G401 (cell line): ENCODE results near the gene SRCIN1. TPM values are rescaled to one million over a fixed set of nuclear protein-coding genes. Genes with fewer than 3 reads are reported as not detected.

Experiments used
- DNase-seq: peaks from one replicate; pipeline ENCODE4 v3.0.0-alpha.2; 2015; ENCODE audit warnings: low spot score
- in situ Hi-C: cut with HindIII; loops from 2 replicates; pipeline ENCODE4 v1.10.0; 2016; ENCODE audit warnings: low sequenced_read_pairs, mixed read lengths
- total RNA-seq: library from RNA; depleted of rRNA; stranded (reverse); fragments of >200 nt; shearing (Covaris generic); gene quantifications from 2 replicates; pipeline ENCODE4 v1.2.3, GENCODE V29; 2014

Gene SRCIN1
- total RNA-seq, 1 experiment from 2014 or later, result 12.4 TPM

DNA sequence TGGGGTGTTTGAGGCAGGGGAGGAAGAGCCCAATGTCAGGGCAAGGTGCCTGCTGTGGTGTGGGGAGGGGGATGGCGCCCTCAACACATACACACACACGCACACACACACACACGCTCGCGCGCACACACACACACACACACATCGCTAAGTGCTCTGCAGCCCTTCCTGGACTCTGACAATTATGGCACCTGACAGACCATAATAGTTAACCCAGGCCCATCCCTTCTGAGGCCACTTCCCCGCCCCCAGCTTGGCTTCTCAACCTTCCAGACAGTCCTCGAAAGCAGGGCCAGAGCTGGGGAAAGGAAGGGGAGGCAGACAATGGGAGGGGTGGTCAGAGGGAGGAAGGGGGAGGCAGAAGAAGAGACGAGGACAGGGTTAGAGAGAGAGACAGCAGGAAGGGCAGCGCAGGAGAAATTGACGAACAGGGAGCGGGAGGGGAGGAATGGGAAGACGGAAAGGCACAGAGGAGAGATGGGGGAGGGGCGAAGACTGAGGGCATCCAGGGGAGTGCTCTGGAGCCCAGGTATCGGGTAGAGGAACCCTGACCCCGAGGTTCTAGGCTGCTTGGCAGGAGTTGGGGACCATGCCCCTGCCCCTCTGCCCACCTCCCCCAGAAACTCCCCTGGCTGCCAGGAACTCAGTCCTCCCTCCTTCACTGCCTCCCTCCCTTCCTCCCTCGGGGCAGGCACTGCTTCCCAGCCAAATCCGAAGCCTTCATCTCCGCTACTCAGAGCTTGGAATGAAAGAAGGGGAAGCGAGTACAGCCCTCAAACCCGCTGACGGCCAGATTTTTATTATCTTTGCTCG lies 4.0 kb downstream of the SRCIN1 start:
- peak; percentile 64 for DNase-seq

DNA sequence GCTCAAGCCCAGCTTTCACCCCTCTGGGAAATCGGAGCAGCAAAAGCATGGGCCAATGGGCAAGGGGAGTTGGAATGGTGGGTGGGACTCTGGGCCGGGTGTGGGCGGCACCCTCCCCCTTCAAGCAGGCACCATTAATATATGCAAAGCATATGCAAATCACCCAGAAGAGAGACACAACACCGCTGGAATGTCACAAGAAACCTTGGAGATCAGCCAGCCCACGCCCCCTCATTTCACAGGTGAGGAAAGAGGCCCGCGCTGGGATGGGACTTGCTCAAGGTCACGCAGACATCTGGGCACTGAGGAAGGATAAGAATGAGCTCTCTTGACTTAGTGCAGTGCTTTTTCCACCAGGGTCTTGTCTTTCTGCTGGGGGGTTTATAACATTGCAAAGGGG lies 4.8 kb downstream of the SRCIN1 start:
- DNase-seq, result peak; percentile 23

More for the DNA sequence above, 4.0 kb downstream of the SRCIN1 start:
- in situ Hi-C loops, result no loop called here

DNA sequence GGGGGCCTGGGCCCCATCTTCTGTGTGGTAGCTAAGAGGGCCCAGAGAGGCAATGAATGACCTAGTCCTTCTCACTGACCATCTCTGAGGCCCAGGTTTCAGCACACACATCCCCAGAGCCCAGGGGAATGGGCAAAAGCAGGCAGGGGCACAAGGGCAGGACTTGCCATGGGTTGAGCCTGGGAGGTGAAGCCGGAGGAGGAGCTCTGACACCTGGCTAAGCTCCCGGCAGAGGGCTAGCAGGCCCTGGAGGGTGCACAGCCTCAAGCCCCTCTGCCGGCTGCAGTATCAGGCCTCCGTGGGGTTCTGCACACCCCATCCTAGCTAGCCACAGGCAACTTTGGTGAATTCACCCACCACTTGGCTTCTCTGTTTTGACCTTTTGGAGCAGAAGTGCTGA lies 5.3 kb downstream of the SRCIN1 start:
- DNase-seq, result peak; percentile 15

More for the DNA sequence above, 4.8 kb downstream of the SRCIN1 start:
- in situ Hi-C loops, result no loop called here

DNA sequence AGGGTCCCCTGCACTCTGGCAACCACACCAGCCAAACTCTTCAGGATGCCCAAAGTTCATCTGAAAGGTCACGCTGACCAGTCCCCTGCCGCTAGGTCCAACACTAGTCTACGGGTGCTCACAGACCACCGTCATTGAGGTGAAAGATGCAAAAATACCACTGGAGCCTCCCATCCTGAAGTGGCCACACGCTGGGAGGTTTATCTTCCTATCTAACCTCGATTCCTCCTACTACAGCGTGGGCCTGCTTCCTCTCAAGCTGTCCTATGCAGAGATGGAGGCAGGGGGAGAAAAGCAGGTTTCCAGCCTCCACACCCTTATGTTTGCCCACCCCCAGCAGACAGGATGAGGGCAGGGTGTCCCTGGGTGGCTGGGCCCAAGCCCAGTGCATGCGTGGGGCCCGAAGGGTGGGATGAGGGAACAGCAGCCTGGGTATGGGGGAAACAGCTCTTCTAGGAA lies 6.3 kb downstream of the SRCIN1 start:
- in situ Hi-C loops, result no loop called here

More for the DNA sequence above, 5.3 kb downstream of the SRCIN1 start:
- in situ Hi-C loops, result no loop called here

DNA sequence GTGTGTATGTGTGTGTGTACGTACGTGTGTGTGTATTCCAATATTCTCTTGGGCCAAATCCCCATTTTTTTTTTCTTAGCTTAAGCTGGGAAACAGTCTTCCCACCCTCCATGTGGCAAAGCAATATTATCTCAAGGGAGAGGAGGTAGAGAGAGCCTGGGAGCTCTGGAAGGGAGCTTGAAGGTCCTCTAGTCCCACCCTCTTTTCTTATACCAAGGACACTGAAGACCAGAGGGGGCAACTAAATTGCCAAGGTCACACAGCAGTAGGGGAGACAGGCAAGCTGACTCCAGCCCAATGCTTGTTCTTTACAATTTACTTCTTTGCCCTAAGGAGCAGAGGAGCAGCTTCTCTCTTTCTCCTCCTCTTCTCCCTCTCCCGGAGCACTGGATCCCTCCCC lies 6.8 kb downstream of the SRCIN1 start:
- in situ Hi-C loops, result no loop called here
- no peak for DNase-seq

More for the DNA sequence above, 6.3 kb downstream of the SRCIN1 start:
- peak; percentile 27 for DNase-seq

DNA sequence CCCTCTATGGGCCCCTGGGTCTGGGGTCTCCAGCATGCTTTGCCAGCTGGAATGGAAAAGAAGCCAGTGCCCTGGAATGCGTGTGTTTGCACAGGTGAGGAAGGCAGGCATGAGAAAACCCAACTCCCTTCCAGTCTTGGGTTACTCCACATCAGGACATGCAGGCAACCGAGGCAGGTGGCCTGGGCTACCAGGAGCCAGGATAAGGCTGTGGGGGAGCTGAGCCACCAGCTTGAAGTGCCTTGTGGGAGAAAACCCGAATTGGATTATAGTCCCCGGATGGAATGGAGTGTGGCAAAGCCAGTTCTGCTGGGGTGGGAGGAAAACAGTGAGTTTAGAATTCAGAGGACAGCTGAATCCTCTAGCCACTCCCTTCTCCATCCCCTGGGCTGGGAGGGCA lies 7.2 kb downstream of the SRCIN1 start:
- in situ Hi-C loops, result no loop called here
- peak; percentile 97 for DNase-seq

DNA sequence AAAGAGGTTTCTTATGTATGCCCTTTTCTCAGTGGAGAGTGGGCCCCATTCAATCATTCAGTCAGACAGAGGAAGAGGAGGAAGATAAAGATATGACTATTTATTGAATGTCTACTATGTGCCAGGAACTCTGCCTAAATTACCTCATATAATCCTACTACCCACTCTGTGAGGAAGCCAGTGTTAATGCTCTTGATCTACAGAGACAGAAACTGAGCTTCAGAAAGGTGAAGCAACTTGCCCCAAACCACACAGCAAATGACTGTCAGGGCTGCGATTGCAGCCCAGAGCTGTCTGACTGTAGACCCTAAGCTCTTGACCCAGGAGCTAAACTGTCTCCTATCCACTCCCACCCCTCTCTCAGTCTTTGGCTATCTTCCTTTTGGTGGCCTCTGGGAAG lies 8.4 kb downstream of the SRCIN1 start:
- DNase-seq, result peak; percentile 2
- in situ Hi-C loops, result no loop called here

DNA sequence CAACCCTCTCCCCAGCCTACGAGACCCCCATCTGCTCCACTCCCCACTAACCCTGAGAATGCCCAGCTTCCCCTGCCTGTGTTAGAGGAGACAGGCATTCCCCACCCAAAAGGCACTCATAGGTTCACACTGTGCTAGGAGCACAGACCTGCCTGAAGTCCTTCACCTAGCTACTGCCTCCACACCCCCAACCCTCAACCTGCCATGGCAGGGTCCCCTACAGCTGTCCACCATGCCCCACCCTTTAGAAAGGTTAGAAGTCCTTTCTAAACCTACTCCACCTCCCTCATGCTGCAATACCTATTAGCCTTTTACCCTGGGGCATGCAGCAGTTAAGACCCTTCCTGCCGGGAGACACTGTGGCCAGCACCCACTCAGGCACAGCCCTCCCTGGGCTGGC lies 9.1 kb downstream of the SRCIN1 start:
- peak; percentile 5 for DNase-seq
- in situ Hi-C loops, result no loop called here

DNA sequence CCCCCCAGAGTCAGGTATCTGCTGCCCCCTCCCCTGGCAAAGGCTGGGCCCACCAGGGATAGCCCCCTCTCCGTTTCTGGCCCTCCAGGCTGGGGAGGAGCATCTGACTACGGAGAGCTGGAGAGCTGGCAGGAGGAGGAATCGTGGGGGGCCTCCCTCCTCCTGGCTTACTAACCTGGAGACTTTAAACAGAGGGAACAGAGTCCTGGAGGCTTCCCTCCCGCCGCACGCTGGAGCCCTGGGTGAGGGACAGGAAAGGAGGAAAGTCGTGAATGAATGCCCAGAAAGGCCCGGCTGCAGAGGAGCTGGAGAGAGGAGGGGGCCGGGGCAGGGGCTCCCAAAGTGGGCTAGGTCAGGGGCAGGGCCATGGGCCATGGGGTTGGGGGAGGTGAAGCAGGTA lies 9.9 kb downstream of the SRCIN1 start:
- DNase-seq, result peak; percentile 30
- in situ Hi-C loops, result no loop called here

DNA sequence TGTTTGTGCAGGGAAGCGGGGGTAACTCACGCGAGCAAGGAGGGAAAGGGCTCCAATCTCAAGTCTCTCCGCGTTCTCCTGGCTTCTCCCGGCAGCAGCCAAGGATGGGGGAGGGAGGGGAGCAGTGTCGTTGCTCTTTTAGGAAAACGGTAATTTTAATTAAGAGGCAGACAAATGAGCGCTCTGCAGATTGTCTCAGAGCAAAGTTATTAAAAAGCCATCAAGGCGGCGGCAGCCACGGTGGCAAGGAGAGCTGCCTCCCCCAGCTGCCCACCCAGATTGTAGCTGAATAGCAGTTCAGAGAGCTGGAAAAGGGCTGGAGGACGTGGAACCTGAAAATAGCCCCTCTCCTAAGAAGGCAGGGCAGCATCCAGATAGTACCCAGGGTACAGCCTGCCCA lies 11.6 kb downstream of the SRCIN1 start:
- in situ Hi-C loops, result no loop called here

DNA sequence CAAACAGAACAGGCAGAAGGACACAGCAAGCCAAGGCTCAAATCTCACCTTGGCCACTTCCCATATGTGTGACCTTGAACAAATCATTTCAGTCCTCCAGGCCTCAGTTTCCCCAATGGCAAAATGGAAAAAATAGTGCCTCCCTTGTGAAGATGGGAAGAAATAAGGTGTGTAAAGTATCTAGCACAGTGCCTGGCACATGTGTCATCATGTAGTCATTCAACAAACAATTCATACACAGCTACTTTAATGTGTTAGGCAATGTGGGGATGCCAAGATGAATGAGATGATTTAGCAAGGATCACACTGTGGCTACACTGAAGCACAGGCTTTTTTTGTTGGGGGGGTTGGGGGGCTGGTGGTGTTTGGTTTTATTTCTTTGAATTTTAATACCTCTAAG lies 13.3 kb downstream of the SRCIN1 start:
- in situ Hi-C loops, result no loop called here
- no peak for DNase-seq

More for the DNA sequence above, 11.6 kb downstream of the SRCIN1 start:
- peak; percentile 8 for DNase-seq

DNA sequence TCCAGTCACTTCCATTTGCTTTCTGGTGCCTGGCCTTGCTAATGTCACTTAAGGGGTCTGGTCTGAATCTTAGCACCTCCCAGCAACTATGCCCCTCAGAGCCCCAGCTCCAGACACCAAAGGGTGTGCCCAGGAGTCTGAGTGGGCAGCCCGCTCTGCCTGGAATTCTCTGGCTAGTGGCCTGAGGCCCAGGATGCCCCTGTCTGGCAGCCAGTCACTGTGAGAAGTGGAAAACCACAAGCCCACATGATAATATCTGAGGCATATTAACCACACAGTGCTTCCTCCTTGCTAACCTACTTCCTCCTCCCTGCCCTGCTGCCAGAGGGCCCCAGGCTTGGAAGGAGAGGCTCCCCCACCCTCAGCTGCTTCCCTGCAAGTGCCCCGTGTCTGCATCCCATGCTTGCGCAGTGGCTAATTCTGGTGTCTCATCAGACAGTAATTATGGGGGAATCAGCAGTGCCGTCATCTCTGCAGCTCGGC lies 14.0 kb downstream of the SRCIN1 start:
- in situ Hi-C loops, result no loop called here
- DNase-seq, result no peak

DNA sequence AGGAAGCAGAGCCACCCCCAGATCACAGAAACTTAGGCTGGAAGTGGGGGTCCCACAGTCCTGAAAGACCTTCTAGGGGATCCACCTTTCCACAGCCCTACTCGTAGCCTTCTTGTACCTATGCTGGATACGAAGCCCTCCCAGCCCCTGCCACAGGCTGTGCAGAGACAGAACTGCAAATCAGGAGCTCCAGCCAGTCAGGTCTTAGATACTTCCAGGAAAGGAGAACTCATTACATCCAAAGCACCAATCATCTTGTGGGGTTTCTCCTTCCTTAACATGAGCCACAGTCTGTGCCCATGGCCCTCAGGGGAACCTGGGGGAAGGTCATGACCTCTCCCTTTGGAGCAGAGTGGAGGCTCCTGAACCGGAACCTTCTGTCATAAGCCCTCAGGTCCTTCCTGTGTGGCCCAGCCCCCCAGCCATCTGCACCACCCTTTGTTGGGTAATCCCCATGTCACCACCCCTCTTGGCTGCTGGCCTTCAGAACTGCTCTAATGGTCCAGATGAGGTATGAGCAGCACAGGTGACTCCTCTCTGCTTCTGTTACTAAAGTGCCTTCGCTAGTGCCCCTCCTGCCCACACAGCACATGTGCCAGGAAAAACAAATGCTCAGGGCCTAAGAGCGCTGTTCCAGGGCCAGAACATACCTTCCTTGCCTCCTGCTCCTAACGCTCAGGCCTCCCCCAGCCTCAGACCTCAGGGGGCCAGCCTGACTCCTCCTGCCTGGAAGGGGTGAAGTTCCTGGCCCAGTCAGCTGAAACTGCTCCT lies 14.6 kb downstream of the SRCIN1 start:
- DNase-seq, result no peak
- in situ Hi-C loops, result no loop called here

DNA sequence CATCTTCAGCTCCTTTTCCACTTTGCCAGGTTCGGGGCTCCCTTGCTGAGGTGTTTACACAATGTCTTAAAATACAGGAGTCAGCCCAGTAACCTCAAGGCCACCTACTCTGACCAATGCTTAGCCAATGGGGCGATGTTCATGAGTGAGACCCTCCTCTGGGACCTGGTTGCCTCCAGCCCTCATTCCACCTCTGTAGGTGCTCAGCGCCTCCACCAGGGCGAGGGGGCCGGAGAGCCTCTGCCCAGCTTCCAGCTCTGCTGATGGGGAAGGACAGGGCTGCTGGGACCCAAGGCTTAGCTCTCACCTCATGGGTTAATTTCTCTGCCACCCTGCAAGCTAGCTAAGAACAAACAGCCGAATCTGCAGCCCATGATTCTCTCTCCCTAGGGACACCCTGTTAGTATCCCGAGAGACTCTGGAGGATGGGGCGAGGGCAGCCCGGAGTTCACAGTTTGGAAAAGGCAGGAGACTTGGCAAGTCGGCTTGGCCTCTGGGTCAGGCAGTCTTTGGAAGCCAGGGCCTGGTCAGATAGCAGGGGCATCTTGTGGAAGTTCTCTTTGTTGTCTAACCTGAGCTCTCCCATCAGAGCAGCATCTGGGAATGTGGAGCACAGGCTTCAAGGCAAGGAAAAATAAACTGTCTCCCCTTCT lies 16.2 kb downstream of the SRCIN1 start:
- in situ Hi-C loops, result no loop called here

DNA sequence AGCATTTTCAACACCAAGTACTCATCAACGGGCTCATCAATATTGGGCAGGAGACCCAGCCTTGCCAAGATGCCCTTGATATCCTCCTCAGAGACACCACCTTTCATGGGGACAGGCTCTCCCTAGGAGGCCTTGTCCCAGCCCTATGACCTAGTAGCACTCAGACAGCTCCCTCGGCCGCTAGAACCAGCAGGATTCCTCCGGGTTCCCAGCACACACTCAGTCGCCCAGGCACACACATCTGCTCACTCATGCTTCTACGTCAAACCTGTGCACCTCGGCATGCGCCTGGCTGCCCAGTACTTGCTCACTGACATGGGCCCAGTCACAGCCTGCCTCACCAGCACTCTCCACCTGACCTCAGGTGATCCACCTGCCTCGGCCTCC lies 17.0 kb downstream of the SRCIN1 start:
- DNase-seq, result peak; percentile 48

More for the DNA sequence above, 16.2 kb downstream of the SRCIN1 start:
- DNase-seq, result no peak

DNA sequence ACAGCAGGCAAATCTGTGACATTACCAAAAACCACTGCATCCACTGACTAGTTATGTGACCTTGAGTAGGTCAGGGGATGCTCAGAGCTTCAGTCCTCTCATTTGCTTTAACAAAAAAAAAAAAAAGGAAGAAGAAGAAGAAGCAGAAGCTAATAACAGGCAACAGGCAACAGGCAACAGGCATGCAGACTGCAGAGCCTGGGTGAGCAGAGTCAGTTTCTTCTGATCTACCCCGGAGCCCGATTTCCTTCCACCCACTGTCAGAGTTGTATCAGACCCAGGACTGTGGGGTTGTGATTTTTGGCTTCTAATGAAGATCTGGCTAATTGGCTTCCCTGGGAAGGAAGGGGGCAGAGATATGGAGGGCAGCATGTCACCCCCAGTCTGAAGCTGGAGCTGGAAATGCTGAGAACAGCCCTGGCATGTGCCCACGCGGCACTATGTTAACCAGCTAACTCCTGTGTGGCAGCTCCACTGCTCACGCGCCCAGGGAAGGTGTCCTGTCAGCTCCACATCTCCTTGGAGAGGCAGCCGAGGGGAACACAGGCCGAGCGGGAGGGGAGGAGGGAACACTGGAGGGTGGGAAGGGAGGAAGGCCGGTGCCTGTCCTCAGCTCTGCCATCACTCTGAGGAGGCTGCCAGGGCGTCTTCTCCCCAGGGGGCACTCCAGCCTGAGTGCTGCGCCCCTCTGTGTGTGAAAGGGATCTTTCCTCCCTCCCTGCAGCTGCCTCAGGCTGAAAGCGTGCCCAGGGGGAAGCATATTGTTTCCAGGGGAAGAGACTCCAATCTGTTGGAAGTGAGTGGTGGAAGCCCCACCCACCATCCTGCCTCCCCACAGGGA lies 17.6 kb downstream of the SRCIN1 start:
- in situ Hi-C loops, result no loop called here
- DNase-seq, result peak; percentile 56

More for the DNA sequence above, 17.0 kb downstream of the SRCIN1 start:
- in situ Hi-C loops, result no loop called here

DNA sequence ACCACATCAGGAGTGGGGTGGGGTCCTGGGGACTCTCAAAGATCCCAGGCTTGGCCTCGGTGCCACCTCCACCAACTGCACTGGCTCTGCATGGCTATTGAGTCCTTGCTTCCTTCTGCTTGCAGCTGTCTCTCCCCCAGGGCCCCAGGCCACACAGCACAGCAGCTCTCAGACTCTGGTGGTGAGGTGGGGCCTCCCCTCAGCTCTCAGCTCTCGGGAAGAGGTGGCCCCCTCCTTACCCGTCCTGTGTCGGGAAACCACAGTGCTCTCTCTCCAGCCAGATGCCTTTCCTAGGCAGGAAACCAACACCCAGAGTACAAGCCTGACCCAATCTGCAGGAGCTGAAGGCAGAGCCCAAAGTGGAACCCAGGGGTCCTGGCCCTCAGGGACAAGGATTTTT lies 18.5 kb downstream of the SRCIN1 start:
- DNase-seq, result peak; percentile 37
- in situ Hi-C loops, result no loop called here

DNA sequence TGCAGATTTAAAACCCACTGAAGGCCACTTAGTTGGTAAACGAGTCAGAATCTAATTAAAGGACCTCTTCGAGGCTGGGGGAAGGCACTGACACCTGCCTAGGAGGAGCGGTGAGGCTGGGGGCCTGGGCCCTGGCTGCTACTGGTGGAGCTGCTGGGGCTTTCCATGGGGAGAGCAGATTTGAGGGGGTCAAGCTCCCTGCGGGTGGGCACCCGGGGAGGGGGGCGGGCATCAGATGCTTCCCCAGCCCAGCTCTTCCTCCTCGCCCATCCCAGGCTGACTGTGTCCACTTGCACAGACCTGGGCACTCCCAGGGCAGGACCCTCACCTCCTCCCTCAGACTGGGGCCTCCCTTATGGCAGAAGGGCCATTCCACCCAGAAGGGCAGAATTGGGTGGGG lies 19.0 kb downstream of the SRCIN1 start:
- in situ Hi-C loops, result no loop called here
- no peak for DNase-seq
